Midbrain (tissue), 1 donor: ENCODE data around the gene BPIFA3.
A peak's percentile ranks its signal among the peaks of the same experiment; 100 is the strongest.
"Not testable (repeated sequence)": the region's sequence is repeated elsewhere in the genome, so short reads cannot be mapped to it uniquely, and the experiment has no call there.

ENCODE experiments used
- DNase-seq: peaks from one replicate; lab custom pipeline; 2025; lab: John Stamatoyannopoulos, UW

Gene BPIFA3

DNA sequence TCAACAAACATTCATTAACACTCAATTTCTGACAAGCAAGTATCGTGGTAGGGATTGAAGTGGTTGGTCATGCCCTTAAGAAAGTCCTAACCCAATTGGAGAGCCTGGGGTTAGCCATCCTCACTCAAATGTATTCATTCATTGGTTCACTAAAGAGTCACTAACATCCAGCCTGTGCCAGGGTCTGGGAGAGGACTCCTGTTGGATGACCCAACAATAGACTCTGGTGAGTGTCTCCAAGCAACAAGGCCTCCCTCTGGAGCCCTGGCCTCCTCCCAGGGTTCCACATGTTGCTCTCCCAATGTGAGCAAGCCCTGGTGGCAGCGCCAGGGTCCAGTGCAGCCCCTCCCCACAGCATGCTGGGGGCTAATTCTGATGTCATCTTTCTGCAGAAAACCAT is at the start of gene BPIFA3:
Gene BPIFA3, plus strand, starts transcription at position 301 of the 400 bp plus-strand sequence. CDS start 185 bp downstream, outside the sequence.
- no peak for DNase-seq

DNA sequence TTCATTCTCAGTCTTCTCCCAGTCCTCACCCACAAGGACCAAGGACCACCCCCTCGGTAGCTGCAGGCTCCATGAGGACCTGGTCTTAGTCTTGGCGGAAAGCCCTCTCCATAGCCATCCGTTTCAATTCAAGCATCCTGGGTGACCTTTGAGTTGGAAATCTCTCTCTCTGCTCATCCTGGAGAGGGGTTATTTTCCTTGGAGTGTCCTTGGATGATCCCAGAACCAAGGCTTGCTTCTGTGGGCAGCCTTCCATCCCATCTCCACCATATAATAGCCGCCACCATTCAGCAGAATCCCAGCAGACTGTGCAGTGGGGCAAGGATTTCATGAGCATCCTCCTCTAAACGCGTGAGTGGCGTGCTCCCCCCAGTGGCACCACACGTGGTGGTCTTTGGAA is 49.3 kb upstream of the BPIFA3 start, which contains the start of gene BPIFA2:
Gene BPIFA2, plus strand, starts transcription at position 301 of the 400 bp plus-strand sequence. CDS start 987 bp downstream, outside the sequence.
- no peak for DNase-seq

DNA sequence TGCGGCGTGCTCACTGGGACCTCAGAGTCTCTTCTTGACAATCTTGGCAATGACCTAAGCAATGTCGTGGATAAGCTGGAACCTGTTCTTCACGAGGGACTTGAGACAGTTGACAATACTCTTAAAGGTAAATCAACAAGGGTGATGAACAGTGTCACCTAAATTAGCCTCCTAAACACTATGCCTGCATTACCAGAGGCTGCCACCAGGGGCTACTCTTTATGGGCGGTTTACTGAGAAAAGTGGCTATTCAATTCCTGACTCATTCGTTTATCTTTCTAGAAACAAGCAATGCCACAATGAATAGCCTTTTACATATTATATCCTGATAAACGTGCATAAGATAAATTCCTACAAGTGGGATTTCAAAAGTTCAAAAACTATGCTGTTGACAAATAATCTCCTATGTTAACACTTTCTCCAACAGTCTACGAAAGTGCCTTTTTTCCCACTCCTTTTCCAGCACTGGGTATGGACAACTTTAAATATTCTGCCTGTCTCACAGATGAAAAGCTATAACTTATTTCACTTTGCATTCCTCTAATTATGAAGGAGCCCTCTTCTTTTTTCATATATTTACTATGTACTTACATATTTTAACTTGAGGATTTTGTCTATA is 47.9 kb upstream of the BPIFA3 start:
- DNase-seq, result no peak

DNA sequence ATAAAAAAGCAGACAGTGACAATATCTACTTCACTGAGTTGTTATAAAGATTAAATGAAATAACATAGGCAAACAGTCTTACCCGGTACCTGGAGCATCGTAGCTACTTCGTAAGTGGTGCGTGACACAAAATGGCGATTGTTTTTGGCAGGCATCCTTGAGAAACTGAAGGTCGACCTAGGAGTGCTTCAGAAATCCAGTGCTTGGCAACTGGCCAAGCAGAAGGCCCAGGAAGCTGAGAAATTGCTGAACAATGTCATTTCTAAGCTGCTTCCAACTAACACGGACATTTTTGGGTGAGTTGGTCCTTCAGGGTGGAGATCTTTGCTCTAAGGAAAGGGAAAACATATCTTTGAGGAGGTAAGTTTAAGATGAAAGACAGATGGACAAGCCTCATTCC is 44.4 kb upstream of the BPIFA3 start:
- DNase-seq, result no peak

DNA sequence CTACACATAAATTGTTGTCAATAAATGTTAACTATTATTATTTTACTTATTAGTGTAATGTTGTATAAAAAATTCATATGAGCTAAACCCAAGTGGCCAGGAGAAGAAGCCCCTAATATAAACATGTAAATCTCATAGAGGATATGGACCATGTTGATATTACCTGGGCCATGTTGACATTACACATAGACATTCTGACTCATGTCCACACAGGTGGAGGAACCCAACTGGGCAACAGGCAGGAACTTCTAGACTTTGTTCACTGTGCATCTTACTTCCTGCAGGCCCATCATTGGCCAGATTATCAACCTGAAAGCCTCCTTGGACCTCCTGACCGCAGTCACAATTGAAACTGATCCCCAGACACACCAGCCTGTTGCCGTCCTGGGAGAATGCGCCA is 42.0 kb upstream of the BPIFA3 start:
- no peak for DNase-seq

DNA sequence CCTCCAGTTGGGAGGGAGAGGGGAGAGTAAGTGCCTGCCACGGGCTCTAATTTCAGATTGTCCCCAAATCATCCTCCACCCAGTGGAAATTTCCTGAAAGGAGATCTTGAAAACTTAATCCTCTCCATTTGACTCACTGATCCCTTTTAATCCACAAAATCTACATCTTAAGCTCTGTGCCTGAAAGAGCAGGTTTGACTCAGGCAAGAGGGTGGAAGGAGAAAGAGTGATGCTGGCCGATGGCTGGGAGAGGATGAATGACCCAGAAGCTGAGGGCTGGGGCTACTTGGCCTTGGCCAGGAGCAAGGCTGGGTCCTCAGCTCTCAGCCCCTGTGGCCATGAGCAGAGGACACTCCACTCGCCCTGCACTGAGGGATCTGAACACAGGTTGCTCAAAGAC is 41.1 kb upstream of the BPIFA3 start:
- no peak for DNase-seq

DNA sequence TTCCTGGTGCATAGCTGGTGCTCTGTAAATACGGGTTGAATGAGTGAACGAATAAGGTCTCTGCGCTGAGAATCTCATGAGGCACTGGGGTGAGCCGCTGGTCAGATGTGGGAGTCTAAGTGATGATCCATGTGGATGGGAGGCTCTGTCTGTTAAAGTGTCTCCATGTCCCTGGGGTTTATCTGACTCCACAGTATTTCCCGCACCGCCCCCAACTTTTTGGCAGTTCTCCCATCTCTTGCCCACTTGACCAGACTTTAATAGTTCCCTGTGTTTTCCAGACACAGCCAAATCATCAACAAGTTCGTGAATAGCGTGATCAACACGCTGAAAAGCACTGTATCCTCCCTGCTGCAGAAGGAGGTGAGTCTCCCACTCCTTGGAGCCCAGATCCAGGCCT is 39.3 kb upstream of the BPIFA3 start:
- no peak for DNase-seq

DNA sequence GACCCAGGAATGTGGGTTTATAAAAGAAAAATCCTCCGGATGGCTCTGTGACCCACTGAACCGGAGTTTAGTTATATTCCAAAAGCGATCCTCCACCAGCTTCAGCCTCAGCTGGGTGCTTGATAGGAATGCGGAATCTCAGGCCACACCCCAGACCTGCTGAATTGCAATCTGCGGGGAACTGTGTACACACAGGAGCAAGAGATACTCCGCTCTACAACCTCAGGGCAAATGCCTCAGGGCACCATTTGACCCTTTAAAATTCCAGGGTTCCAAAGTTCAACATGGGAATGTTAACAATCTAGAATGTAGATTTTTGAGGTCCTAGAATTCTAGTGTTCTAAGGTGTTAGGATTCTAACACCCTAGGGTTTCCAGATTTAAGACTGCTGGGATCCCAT is 38.4 kb upstream of the BPIFA3 start:
- no peak for DNase-seq

DNA sequence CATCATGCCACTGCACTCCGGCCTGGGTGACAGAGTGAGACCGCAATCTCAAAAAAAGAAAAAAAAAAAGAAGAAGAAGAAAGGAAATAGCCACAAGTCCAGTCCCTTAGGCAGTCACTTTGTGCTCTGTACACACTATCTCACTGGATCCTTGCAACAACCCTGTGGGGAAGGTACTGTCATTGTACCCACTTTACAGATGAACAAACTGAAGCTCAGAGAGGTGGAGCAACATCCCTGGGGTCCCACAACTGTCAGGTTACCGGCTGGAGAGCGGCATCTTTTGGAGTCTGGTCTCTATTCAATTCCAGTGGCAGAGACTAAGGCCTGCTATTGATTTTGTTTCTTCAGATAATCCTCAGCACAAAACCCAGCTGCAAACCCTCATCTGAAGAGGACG is 37.0 kb upstream of the BPIFA3 start:
- DNase-seq, result no peak

DNA sequence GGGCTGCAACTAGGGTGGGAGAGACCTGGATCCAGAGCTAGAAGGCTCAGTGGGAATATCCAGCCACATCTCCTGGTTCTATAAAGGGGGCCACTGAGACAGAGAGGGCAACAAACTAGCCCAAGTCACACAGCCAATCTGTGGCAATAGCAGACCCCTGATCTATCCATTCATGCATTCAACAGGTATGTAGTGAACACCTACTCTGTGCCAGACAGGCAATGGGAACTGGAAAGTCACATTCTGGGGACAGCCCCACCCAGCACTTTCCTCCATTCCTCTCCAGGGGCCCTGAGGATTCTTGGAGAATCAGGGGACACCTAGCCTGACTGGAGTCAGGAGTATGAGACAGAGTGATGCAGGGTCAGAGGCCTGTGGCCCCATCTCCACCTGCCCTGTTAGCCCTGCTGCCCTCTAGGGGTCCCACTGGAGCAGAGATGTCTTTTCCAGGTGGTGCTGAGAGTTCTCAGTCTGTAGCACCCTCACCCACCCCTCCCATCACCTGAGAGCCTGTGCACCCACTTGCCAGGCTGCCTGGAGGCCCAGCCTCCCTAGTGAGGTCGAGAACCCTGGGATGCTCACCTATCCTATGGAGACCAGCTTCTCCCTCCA is 35.6 kb upstream of the BPIFA3 start:
- no peak for DNase-seq

DNA sequence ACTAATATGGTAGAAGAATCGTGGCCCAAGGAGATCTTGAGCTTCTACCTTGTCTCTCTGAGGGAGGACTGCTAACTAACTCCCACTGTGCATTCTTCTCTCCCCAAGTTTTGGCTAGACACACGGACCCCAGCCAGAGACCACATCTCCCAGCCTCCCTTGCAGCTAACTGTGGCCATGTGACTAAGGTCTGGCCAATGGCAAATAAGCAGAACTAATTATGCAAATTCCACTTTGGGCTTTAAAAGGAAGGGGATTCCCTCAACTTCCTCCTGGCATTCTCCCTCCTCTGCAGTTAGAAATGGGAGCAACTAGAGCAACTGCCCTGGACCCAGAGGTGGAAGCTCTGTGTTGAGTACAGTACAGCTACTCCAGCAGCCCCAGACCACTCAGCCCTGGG is 33.8 kb upstream of the BPIFA3 start:
- no peak for DNase-seq

DNA sequence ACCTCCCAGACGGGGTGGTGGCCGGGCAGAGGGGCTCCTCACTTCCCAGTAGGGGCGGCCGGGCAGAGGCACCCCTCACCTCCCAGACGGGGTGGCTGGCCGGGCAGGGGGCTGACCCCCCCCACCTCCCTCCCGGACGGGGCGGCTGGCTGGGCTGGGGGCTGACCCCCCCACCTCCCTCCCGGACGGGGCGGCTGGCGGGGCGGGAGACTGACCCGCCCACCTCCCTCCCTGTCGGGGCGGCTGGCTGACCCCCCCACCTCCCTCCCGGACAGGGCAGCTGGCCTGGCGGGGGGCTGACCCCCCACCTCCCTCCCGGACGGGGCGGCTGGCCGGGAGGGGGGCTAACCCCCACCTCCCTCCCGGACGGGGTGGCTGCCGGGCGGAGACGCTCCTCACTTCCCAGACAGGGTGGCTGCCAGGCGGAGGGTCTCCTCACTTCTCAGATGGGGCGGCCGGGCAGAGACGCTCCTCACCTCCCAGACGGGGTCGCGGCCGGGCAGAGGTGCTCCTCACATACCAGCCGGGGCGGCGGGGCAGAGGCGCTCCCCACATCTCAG is 32.0 kb upstream of the BPIFA3 start:
- not testable (repeated sequence) for DNase-seq

DNA sequence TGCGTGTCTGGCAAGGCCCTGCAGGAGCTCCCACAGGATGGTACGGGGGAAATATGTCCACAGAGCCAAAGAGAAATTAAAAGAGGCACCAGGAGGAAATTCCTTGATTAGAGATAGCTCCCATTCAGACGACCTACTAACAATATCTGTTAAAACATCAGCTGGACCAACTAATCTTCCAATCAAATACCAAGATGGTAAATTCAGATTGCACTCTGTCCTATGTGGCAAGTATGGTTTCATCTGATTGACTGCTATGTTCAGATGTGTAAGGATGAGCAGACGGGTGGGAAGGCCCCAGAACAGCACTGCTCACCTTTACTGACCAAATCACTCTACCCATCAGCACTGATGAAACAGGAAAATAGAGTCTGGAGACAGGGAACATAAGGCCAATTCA is 29.7 kb upstream of the BPIFA3 start:
- DNase-seq, result no peak

DNA sequence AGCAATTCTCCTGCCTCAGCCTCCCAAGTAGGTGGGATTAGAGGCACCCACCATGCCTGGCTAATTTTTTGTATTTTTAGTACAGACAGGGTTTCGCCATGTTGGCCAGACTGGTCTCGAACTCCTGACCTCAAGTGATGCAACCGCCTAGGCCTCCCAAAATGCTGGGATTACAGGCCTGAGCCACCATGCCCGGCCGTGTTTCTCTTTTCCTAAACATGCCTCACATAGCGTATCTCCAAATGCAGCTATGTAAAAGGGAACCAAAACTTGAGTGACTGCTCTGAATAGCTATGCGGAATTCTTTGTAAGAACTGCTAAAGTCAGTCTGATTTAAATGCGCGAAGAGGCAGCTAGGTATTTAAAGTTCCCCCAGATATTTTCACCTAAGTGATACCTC is 28.7 kb upstream of the BPIFA3 start:
- DNase-seq, result no peak

DNA sequence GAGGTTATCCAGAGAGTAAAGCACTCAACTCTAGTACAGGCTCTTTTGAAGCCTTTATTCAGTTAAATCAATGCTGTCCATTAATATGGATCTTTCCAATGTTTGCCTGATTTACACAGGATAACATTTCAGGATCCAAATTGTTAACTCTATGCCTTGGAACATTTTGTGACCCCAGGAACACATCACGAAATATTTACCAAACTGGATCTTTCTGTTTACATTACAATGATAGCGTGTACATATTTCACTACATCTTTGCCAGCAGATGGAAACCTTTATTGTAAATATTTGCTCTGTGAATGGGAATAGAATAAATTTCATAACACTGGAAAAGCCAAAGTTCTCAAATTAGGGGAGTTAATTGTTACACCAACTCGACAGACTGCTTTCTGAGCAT is 25.7 kb upstream of the BPIFA3 start:
- DNase-seq, result no peak

DNA sequence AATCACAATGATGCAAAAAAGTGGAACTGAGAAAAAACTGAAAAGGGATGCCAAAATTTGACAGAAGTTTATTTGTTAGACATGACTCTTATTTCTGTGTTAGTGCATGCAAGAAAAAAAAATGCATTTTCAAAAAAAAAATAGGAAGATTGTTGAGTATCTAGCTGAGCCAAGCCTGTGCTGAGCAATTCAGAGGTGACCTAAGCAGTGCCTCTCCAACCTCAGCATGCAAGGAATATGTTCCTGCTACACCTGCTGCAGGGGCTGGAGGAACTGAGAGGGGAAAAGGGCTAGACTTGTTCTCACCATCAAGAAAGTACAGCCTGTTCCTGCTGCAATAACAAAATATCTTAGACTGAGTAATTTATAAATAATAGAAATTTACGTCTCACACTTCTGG is 25.2 kb upstream of the BPIFA3 start:
- DNase-seq, result no peak

DNA sequence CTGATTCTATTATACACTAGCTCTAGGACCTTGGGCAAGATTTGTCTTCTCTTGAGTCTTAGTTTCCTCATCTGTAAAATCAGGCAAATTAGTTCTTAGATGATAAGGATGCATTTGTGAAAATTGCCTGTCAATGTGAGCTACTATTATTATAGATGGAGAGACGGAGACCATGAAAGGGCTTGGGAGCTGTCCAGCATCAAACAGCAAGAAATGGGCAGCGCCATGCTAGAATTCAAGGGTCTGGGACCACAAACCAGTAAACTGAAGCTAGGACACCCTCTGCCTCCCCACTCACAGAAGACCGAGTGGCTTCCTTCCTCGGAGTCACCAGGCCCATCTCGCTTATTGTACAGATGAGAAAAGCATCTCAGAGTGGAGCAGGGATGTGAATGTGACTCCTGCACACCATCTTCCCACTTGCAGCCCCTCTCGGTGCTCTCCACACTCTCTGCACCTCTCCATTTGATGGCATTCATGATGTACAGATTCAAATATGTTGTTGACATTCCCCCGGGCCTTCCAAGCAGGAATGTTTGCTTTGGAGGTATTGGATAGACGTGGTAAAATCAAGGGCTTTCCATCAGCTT is 24.1 kb upstream of the BPIFA3 start:
- DNase-seq, result no peak

DNA sequence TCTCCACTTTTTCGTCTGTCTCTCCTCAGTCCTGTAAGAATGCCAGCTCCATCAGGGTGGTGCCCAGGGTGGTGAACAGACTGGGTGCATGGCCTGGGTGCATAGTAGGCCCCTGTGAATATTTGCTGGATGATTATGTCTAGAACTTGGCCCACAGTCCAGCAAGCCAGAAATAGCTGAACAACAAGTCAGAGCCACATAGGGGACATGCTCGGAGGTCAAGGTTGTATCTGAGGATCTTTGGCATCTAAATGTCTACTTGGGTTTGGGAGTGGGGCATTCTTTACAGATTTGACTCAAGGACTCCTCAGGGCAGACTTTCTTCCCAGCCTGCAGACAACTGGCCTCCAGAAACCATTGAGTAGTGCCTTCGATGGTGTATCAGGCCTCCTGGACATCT is 18.1 kb upstream of the BPIFA3 start:
- no peak for DNase-seq

DNA sequence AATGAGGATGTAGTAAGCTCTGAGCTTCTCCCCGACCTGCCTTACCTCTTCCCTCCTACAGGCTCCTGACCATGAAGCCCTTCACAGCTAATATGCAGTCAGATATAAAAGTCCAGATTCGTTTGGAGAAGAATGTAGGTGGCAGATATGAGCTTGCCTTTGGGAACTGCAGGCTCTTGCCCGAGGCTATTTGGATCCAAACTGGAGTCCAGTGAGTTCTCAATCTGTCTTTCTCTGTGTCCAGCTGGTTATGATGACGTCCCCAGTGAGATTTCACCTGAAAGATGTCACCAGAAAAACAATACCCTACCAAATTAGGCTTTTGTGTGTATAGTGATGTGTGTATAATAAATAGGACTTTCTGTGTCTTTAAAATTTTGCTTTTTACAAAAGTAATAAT is 14.7 kb upstream of the BPIFA3 start:
- DNase-seq, result no peak

DNA sequence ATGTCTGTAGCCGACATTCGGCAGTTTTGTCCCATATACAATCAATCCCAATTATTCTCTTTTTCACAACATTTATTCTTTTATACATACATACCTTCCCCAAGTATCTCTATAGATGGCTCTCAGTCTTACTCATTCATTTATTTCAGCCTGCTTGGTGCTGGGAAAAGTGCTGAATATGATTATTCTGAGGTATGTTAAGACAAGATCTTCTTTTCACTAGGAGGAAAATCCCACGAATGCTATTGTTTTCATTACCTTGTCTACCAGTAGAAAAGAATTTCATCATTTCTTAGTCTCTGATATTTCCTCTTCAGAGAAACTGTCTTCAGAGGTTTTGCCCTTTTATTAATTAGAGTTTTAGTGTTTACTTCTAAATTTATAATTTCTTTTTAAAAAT is 13.7 kb upstream of the BPIFA3 start:
- DNase-seq, result no peak

DNA sequence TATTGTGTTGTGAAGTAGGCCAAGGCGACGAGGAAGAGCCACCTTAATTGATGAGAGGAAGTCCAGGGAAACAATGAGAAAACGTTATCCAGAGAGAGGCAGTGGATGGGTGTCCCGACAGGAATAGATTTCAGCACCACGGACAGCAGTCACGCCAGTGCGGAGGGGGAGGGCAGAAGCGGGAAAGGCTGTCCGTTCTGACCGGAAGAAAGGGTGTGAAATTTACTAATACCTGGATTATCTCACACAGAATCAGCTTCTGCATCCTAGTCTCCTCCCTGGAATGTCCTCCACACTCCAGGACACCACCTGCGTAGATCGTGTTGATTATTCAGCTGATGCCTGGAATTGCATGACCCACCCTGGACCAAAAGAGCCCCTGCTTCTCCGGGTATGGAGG is 7.4 kb upstream of the BPIFA3 start:
- DNase-seq, result peak; percentile 44

DNA sequence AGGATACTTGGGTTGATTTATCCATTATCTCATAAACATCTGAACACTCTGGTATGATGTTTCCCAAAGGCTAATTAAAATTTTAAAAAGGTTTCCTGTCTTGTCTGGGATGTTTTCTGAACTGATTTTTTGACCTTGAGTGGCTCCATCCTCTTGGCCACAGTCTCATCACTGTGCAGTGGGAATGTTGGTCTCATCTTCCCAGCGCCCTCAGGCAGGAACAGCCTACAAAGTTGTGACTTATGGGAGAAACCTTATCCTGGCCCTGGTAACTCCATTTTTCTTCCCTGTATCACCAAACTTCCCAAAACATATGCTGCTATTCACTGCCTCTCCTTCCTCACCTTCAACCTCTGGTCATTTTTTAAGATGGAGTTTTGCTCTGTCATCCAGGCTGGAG is 6.8 kb upstream of the BPIFA3 start:
- DNase-seq, result no peak

DNA sequence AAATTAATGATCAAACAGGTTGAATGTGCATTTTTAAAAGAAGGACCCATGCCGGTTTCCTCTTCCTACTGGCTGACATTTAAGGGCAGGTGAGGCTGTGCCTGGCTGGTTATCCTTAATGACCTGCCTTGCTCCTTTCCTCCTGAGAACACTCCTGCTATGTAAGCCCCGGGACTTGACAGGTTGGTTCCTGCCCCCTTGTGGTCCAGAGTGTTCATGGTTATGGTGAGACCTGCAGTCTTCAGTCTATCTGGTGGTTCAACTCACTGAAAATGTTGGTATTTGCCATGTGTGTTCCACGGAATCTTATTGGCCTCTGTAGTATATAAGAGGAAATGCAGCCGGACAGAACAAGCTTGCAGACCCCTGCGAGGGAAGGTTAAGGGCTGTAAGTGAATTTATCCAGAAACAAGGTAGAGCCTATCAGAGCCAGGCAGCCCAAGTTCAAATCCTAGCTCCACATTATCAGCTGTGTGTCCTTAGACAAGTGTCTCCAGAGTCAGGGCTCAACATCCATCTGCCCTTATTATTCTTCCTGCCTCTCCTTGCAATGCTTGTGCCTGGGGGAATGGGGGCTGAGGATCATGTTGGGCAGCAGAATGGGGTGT is 5.2 kb upstream of the BPIFA3 start:
- no peak for DNase-seq
